ENCODE measurements around the gene RFTN2.
"Not testable (repeated sequence)": the region's sequence is repeated elsewhere in the genome, so short reads cannot be mapped to it uniquely, and the experiment has no call there.

RFTN2 gene

GRCh38 chr2:197675246-197675645 is at the start of gene RFTN2:
Gene RFTN2 (minus strand): TSS chr2:197675587. CDS start chr2:197675458, 129 bp downstream.
- in situ Hi-C loops (cut with HindIII; ENCODE audit: low pct_ligation_motif_present, low pct_unique_long_range_greater_than_20kb, low sequenced_read_pairs): no loop called here
- no peak for DNase-seq

- DNase-seq: no peak
- in situ Hi-C loops (cut with HindIII; ENCODE audit: low pct_ligation_motif_present, low pct_unique_long_range_greater_than_20kb, low sequenced_read_pairs): no loop called here
Observed at GRCh38 chr2:197717863-197718262, 42.5 kb upstream of the RFTN2 start.

- in situ Hi-C loops (cut with HindIII; ENCODE audit: low pct_ligation_motif_present, low pct_unique_long_range_greater_than_20kb, low sequenced_read_pairs): no loop called here
- no peak for DNase-seq
Observed at GRCh38 chr2:197713271-197713670, 37.9 kb upstream of the RFTN2 start.

- DNase-seq: no peak
- in situ Hi-C loops (cut with HindIII; ENCODE audit: low pct_ligation_motif_present, low pct_unique_long_range_greater_than_20kb, low sequenced_read_pairs): no loop called here
Observed at GRCh38 chr2:197711578-197711977, 36.2 kb upstream of the RFTN2 start.

- in situ Hi-C loops (cut with HindIII; ENCODE audit: low pct_ligation_motif_present, low pct_unique_long_range_greater_than_20kb, low sequenced_read_pairs): no loop called here
- no peak for DNase-seq
Observed at GRCh38 chr2:197710424-197711042, 35.1 kb upstream of the RFTN2 start.

- in situ Hi-C loops (cut with HindIII; ENCODE audit: low pct_ligation_motif_present, low pct_unique_long_range_greater_than_20kb, low sequenced_read_pairs); DNase-seq: not testable (repeated sequence)
Observed at GRCh38 chr2:197709140-197709539, 33.8 kb upstream of the RFTN2 start.

- peak; percentile 15 for DNase-seq
- in situ Hi-C loops (cut with HindIII; ENCODE audit: low pct_ligation_motif_present, low pct_unique_long_range_greater_than_20kb, low sequenced_read_pairs): no loop called here
Observed at GRCh38 chr2:197708331-197708730, 32.9 kb upstream of the RFTN2 start.

GRCh38 chr2:197707316-197708213 is 32.2 kb upstream of the RFTN2 start:
- peak; percentile 66 for DNase-seq
- in situ Hi-C loops (cut with HindIII; ENCODE audit: low pct_ligation_motif_present, low pct_unique_long_range_greater_than_20kb, low sequenced_read_pairs): no loop called here

- in situ Hi-C loops (cut with HindIII; ENCODE audit: low pct_ligation_motif_present, low pct_unique_long_range_greater_than_20kb, low sequenced_read_pairs): no loop called here
- DNase-seq: no peak
Observed at GRCh38 chr2:197706839-197707207, 31.4 kb upstream of the RFTN2 start.

GRCh38 chr2:197705912-197706838 is 30.8 kb upstream of the RFTN2 start:
- peak; percentile 41 for DNase-seq
- in situ Hi-C loops (cut with HindIII; ENCODE audit: low pct_ligation_motif_present, low pct_unique_long_range_greater_than_20kb, low sequenced_read_pairs): no loop called here

GRCh38 chr2:197705121-197705911 is 29.9 kb upstream of the RFTN2 start, which contains the start of gene MARS2:
Gene MARS2 (plus strand): TSS chr2:197705369. CDS start chr2:197705406, 37 bp downstream.
- DNase-seq: peak; percentile 94
- in situ Hi-C loops (cut with HindIII; ENCODE audit: low pct_ligation_motif_present, low pct_unique_long_range_greater_than_20kb, low sequenced_read_pairs): no loop called here

- DNase-seq: no peak
- in situ Hi-C loops (cut with HindIII; ENCODE audit: low pct_ligation_motif_present, low pct_unique_long_range_greater_than_20kb, low sequenced_read_pairs): no loop called here
Observed at GRCh38 chr2:197704434-197705120, 29.2 kb upstream of the RFTN2 start.

GRCh38 chr2:197700960-197701359 is 25.6 kb upstream of the RFTN2 start:
- no peak for DNase-seq

GRCh38 chr2:197699724-197700123 is 24.3 kb upstream of the RFTN2 start:
- in situ Hi-C loops (cut with HindIII; ENCODE audit: low pct_ligation_motif_present, low pct_unique_long_range_greater_than_20kb, low sequenced_read_pairs); DNase-seq: not testable (repeated sequence)

More at GRCh38 chr2:197700960-197701359, 25.6 kb upstream of the RFTN2 start:
- in situ Hi-C loops (cut with HindIII; ENCODE audit: low pct_ligation_motif_present, low pct_unique_long_range_greater_than_20kb, low sequenced_read_pairs): no loop called here

GRCh38 chr2:197696571-197696970 is 21.2 kb upstream of the RFTN2 start:
- in situ Hi-C loops (cut with HindIII; ENCODE audit: low pct_ligation_motif_present, low pct_unique_long_range_greater_than_20kb, low sequenced_read_pairs): not testable (repeated sequence)

GRCh38 chr2:197695971-197696370 is 20.6 kb upstream of the RFTN2 start:
- in situ Hi-C loops (cut with HindIII; ENCODE audit: low pct_ligation_motif_present, low pct_unique_long_range_greater_than_20kb, low sequenced_read_pairs); DNase-seq: not testable (repeated sequence)

More at GRCh38 chr2:197696571-197696970, 21.2 kb upstream of the RFTN2 start:
- DNase-seq: not testable (repeated sequence)

- in situ Hi-C loops (cut with HindIII; ENCODE audit: low pct_ligation_motif_present, low pct_unique_long_range_greater_than_20kb, low sequenced_read_pairs); DNase-seq: not testable (repeated sequence)
Observed at GRCh38 chr2:197695206-197695605, 19.8 kb upstream of the RFTN2 start.

All from ACHN (cell line).